Astrocyte (in vitro differentiated cells and primary cell): Measurements from ENCODE around the gene ALG5.

ENCODE experiments used
- EZH2 ChIP-seq: IDR thresholded peaks from 2 replicates; pipeline ENCODE4 v1.6.1; 2012; ENCODE audit warnings: mild to moderate bottlenecking, low read length, inconsistent platforms; ENCODE audit not compliant: insufficient read depth
- TF ChIP-seq, protein P1 (sequence below): IDR thresholded peaks from 2 replicates; pipeline ENCODE4 v1.5.1; 2011; ENCODE audit warnings: low read depth, mild to moderate bottlenecking, inconsistent platforms, low read length, moderate library complexity; ENCODE audit not compliant: insufficient read depth

DNA sequence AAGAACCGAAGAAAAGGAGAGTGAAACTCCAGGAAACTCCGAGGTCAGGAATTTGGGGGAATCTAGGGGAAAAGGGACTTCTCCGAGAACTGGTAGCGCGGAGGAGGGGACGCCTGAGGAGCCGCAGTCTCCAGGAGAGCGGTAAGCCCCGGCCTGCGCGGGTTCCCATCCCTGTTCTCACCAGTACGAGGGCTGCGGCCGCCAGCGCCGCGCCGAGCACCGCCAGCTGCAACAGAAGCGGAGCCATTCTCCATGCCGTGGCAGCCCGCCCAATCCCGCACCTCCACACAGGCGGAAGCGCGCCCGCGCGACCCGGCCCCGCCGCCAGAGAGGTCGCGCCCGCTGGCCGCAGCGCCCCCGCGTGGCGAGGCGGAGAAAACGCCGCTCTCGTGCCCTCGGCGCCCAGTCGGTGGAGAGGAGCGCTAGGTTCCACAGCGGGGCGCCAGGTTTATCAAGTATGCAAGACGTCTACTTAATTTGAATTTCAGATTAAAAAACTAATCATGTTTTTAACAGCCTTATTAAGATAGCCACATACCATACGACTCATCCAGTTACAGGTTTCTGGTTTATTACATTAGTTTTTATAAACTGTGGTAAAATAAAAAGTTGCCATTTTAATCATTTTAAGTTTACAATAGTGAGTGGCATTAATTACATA lies at the start of gene ALG5:
- TF ChIP-seq, protein P1, sequence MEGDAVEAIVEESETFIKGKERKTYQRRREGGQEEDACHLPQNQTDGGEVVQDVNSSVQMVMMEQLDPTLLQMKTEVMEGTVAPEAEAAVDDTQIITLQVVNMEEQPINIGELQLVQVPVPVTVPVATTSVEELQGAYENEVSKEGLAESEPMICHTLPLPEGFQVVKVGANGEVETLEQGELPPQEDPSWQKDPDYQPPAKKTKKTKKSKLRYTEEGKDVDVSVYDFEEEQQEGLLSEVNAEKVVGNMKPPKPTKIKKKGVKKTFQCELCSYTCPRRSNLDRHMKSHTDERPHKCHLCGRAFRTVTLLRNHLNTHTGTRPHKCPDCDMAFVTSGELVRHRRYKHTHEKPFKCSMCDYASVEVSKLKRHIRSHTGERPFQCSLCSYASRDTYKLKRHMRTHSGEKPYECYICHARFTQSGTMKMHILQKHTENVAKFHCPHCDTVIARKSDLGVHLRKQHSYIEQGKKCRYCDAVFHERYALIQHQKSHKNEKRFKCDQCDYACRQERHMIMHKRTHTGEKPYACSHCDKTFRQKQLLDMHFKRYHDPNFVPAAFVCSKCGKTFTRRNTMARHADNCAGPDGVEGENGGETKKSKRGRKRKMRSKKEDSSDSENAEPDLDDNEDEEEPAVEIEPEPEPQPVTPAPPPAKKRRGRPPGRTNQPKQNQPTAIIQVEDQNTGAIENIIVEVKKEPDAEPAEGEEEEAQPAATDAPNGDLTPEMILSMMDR = peak; percentile 78
- TF ChIP-seq EZH2 = no peak
